ENCODE results near the gene BBS9.

BBS9 gene

GRCh38 chr7:33191340-33191739 is 62.0 kb downstream of the BBS9 start:
- H3K9me3 ChIP-seq (ENCODE audit: insufficient read depth, low read depth, low read length) = no peaks in the 10 kb centered on the region
- no peak overlapping the region for H3K9ac ChIP-seq (ENCODE audit: low read depth, low read length, poor library complexity, severe bottlenecking)
- H3F3A ChIP-seq (ENCODE audit: low read depth) = no peaks in the 10 kb centered on the region
- H3K36me3 ChIP-seq (ENCODE audit: insufficient read depth, low read length) = no peaks in the 10 kb centered on the region
- TF ChIP-seq EZH2phosphoT487 (IDR thresholded peaks at IDR 0.05; ENCODE audit: borderline replicate concordance) (no peak), CTCF (conservative IDR thresholded peaks at IDR 0.05; ENCODE audit: low read length) (no peak)
- H3K4me1 ChIP-seq (ENCODE audit: insufficient read depth, low read length, poor library complexity, severe bottlenecking) = peaks cover 12% of the 10 kb centered on the region
- H3K9me2 ChIP-seq (replicated peaks; ENCODE audit: low read depth, low read length) = no peaks in the 10 kb centered on the region
- no peaks in the 10 kb centered on the region for H3K27me3 ChIP-seq (ENCODE audit: insufficient read depth, low read length, poor library complexity, severe bottlenecking)
- H3K4me2 ChIP-seq (ENCODE audit: low read depth, low read length, poor library complexity, severe bottlenecking) = peak overlapping the region; percentile 47
- peak overlapping the region; percentile 58; the same call in 1 of the 2 replicates for H2AFZ ChIP-seq (ENCODE audit: low read length)
- H3K79me2 ChIP-seq (ENCODE audit: insufficient read depth, low read length) = no peaks in the 10 kb centered on the region
- H4K20me1 ChIP-seq (ENCODE audit: insufficient read depth, low read length, poor library complexity, severe bottlenecking) = no peaks in the 10 kb centered on the region
- no peak overlapping the region for H3K4me3 ChIP-seq (ENCODE audit: low read length, poor library complexity, severe bottlenecking)

DNA sequence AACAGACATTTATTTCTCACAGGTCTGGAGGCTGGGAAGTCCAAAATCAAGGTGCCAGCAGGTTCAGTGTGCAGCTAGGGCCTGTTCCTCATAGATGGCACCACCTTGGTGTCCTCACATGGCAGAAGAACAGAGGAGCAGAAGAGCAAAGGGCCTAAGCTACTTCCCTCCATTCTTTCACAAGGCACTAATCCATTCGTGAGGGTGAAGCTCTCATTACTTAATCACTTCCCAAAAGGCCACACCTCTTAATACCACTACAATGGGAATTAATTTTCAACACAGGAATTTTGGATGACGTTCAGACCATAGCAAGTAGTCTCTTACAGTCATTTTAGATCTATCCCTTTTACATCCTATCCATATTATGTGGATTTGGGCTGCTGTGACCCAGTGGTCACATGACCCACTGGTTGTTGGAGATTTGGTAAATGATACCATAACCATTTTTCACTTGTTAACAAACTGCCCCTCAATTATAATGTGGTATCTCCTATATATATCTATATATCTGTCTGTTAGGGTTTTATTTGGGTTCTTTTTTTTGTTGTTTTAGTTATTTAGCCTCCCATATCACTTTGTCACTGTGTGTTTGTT is 63.4 kb downstream of the BBS9 start:
- Histone ChIP-seq H3K79me2 (ENCODE audit: insufficient read depth, low read length) (no peaks in the 10 kb centered on the region), H3K4me3 (ENCODE audit: low read length, poor library complexity, severe bottlenecking) (no peak overlapping the region), H3K4me2 (ENCODE audit: low read depth, low read length, poor library complexity, severe bottlenecking) (no peak overlapping the region), H3K9me3 (ENCODE audit: insufficient read depth, low read depth, low read length) (no peaks in the 10 kb centered on the region), H3K36me3 (ENCODE audit: insufficient read depth, low read length) (no peaks in the 10 kb centered on the region), H3K27me3 (ENCODE audit: insufficient read depth, low read length, poor library complexity, severe bottlenecking) (no peaks in the 10 kb centered on the region), H3K9me2 (replicated peaks; ENCODE audit: low read depth, low read length) (no peaks in the 10 kb centered on the region), H2AFZ (ENCODE audit: low read length) (no peak overlapping the region), H4K20me1 (ENCODE audit: insufficient read depth, low read length, poor library complexity, severe bottlenecking) (no peaks in the 10 kb centered on the region), H3F3A (ENCODE audit: low read depth) (no peaks in the 10 kb centered on the region), H3K9ac (ENCODE audit: low read depth, low read length, poor library complexity, severe bottlenecking) (no peak overlapping the region), H3K4me1 (ENCODE audit: insufficient read depth, low read length, poor library complexity, severe bottlenecking) (peaks cover 17% of the 10 kb centered on the region)
- TF ChIP-seq CTCF (conservative IDR thresholded peaks at IDR 0.05; ENCODE audit: low read length) (no peak), EZH2phosphoT487 (IDR thresholded peaks at IDR 0.05; ENCODE audit: borderline replicate concordance) (no peak)

GRCh38 chr7:33193308-33193864 is 64.0 kb downstream of the BBS9 start:
- H3F3A ChIP-seq (ENCODE audit: low read depth) = no peaks in the 10 kb centered on the region
- no peak overlapping the region for H3K9ac ChIP-seq (ENCODE audit: low read depth, low read length, poor library complexity, severe bottlenecking)
- no peak overlapping the region for H2AFZ ChIP-seq (ENCODE audit: low read length)
- no peaks in the 10 kb centered on the region for H3K79me2 ChIP-seq (ENCODE audit: insufficient read depth, low read length)
- no peaks in the 10 kb centered on the region for H4K20me1 ChIP-seq (ENCODE audit: insufficient read depth, low read length, poor library complexity, severe bottlenecking)
- H3K4me1 ChIP-seq (ENCODE audit: insufficient read depth, low read length, poor library complexity, severe bottlenecking) = peaks cover 17% of the 10 kb centered on the region
- TF ChIP-seq CTCF (conservative IDR thresholded peaks at IDR 0.05; ENCODE audit: low read length) (no peak), EZH2phosphoT487 (IDR thresholded peaks at IDR 0.05; ENCODE audit: borderline replicate concordance) (no peak)
- no peak overlapping the region for H3K4me2 ChIP-seq (ENCODE audit: low read depth, low read length, poor library complexity, severe bottlenecking)
- no peak overlapping the region for H3K4me3 ChIP-seq (ENCODE audit: low read length, poor library complexity, severe bottlenecking)
- no peaks in the 10 kb centered on the region for H3K9me3 ChIP-seq (ENCODE audit: insufficient read depth, low read depth, low read length)
- no peaks in the 10 kb centered on the region for H3K36me3 ChIP-seq (ENCODE audit: insufficient read depth, low read length)
- H3K27me3 ChIP-seq (ENCODE audit: insufficient read depth, low read length, poor library complexity, severe bottlenecking) = no peaks in the 10 kb centered on the region
- no peaks in the 10 kb centered on the region for H3K9me2 ChIP-seq (replicated peaks; ENCODE audit: low read depth, low read length)

Measured in Loucy (cell line).